K562 (cell line): ENCODE results near the gene HSPA8. TPM values are rescaled to one million over a fixed set of nuclear protein-coding genes. Genes with fewer than 3 reads are reported as not detected.

Experiments used
- ATAC-seq: fragments of 200-7000 bp; cut with Tn5 transposase; 3 replicates; pipeline ENCODE4 v1.9.1; 2020; ENCODE audit warnings: moderate library complexity
- BruUV-seq: library from RNA; stranded (reverse); fragments of 400-500 nt; replicated peaks from 2 replicates; lab custom pipeline; 2021; lab: Mats Ljungman, UMichigan
- CTCF ChIA-PET: fragments of 300-600 bp; formaldehyde crosslinking; extraction: SDS; loops from one replicate; lab custom pipeline; 2021; ENCODE audit warnings: low intra/inter-chr PET ratio; lab: Yijun Ruan, JAX
- POLR2A ChIA-PET: fragments of 300-600, 350-650 bp; sonication (Branson Sonifier 250); formaldehyde crosslinking; extraction: SDS; loops from one replicate; lab custom pipeline; 2021; ENCODE audit warnings: antibody characterized with exemption, inconsistent platforms; lab: Yijun Ruan, JAX
- DNase-seq, 4 experiments: peaks; one replicate each; pipeline versions ENCODE4 v3.0.0 to v3.0.0-alpha.2; 2011 to 2018; ENCODE audit warnings: low spot score in 3 of 4, mixed read lengths in 3 of 4; ENCODE audit errors: extremely low read depth in 1 of 4
- FAIRE-seq: peaks from 2 replicates; lab custom pipeline; 2011; peaks lifted over from hg19 to GRCh38; lab: Jason Lieb, UNC
- H2AFZ ChIP-seq: 2 replicates; pipeline ENCODE4 v1.6.0; 2011; ENCODE audit warnings: low read depth, low read length, control low read depth, inconsistent platforms
- H3K27ac ChIP-seq: fragments of 200-600 bp; 3 replicates; pipeline ENCODE4 v1.8.0; 2011; ENCODE audit warnings: low read depth, mild to moderate bottlenecking, control low read depth, inconsistent platforms, low read length, moderate library complexity, mixed read lengths; ENCODE audit errors: extremely low read depth
- H3K27me3 ChIP-seq, 2 experiments: fragments of 300-600 bp in 1 of 2; 2 replicates in 1 of 2; 3 replicates in 1 of 2; pipeline versions ENCODE4 v1.6.0 to v1.8.0; 2011; ENCODE audit warnings: inconsistent platforms in 2 of 2, low read length in 2 of 2, mild to moderate bottlenecking in 1 of 2, mixed read lengths in 1 of 2, moderate library complexity in 1 of 2; ENCODE audit not compliant: control insufficient read depth in 2 of 2, insufficient read depth in 2 of 2
- H3K36me3 ChIP-seq: fragments of 300-600 bp; 3 replicates; pipeline ENCODE4 v1.8.0; 2011; ENCODE audit warnings: mild to moderate bottlenecking, low read length, inconsistent platforms; ENCODE audit not compliant: control insufficient read depth, insufficient read depth
- H3K4me1 ChIP-seq, 2 experiments: fragments of 200-600 bp in 1 of 2; replicated peaks in 1 of 2; 2 replicates in 1 of 2; 3 replicates in 1 of 2; pipeline versions ENCODE4 v1.5.1 to v1.8.0; 2011; ENCODE audit warnings: inconsistent platforms in 2 of 2, low read length in 2 of 2, mild to moderate bottlenecking in 1 of 2, mixed read lengths in 1 of 2, moderate library complexity in 1 of 2; ENCODE audit not compliant: control insufficient read depth in 2 of 2, insufficient read depth in 2 of 2
- H3K4me2 ChIP-seq: 2 replicates; pipeline ENCODE4 v1.6.1; 2011; ENCODE audit warnings: low read length, control low read depth, inconsistent platforms, mixed read lengths; ENCODE audit not compliant: insufficient read depth
- H3K4me3 ChIP-seq: fragments of 200-600 bp; sonication (generic), shearing (Covaris generic); 2 replicates; pipeline ENCODE4 v1.5.1; 2016; ENCODE audit warnings: control low read depth, inconsistent platforms
- H3K79me2 ChIP-seq: fragments of 200-600 bp; 3 replicates; pipeline ENCODE4 v1.8.0; 2011; ENCODE audit warnings: low read length, inconsistent platforms; ENCODE audit not compliant: control insufficient read depth, insufficient read depth
- H3K9ac ChIP-seq, 2 experiments: 2 replicates each; pipeline versions ENCODE4 v1.6.0 to v1.6.1; 2011; ENCODE audit warnings: low read depth in 2 of 2, low read length in 2 of 2, control low read depth in 1 of 2, inconsistent platforms in 1 of 2, mild to moderate bottlenecking in 1 of 2, mixed read lengths in 1 of 2; ENCODE audit not compliant: insufficient read depth in 1 of 2
- H3K9me1 ChIP-seq: one replicate; pipeline ENCODE4 v1.6.0; 2011; ENCODE audit warnings: inconsistent platforms, mild to moderate bottlenecking, low read length, moderate library complexity; ENCODE audit not compliant: control insufficient read depth, insufficient read depth
- H3K9me3 ChIP-seq: replicated peaks from 2 replicates; pipeline ENCODE4 v1.5.1; 2011; ENCODE audit warnings: low read depth, low read length, inconsistent platforms; ENCODE audit not compliant: control insufficient read depth, insufficient read depth
- H4K20me1 ChIP-seq: replicated peaks from 2 replicates; pipeline ENCODE4 v1.6.1; 2011; ENCODE audit warnings: low read length, inconsistent platforms, mixed read lengths; ENCODE audit not compliant: control insufficient read depth, insufficient read depth
- ARID1B ChIP-seq: fragments of 450-650 bp; IDR thresholded peaks from 2 replicates; pipeline ENCODE4 v1.6.1; 2016; ENCODE audit warnings: antibody characterized with exemption, mild to moderate bottlenecking, inconsistent platforms
- ATF4 ChIP-seq: fragments of 450-650 bp; formaldehyde crosslinking; IDR thresholded peaks from 2 replicates; pipeline ENCODE4 v1.4.0; 2022; ENCODE audit warnings: mild to moderate bottlenecking, moderate library complexity
- ATF7 ChIP-seq: fragments of 450-650 bp; IDR thresholded peaks from 2 replicates; pipeline ENCODE4 v1.7.1; 2014; ENCODE audit warnings: mild to moderate bottlenecking, moderate library complexity
- BRCA1 ChIP-seq, 2 experiments: fragments of 450-650 bp in 1 of 2; sonication (generic) in 1 of 2; formaldehyde crosslinking in 1 of 2; IDR thresholded peaks; 2 replicates each; pipeline versions ENCODE4 v1.5.0 to v1.6.1; 2017 to 2020; ENCODE audit warnings: mild to moderate bottlenecking in 1 of 2, missing genetic modification reagents in 1 of 2
- C11orf30 ChIP-seq: fragments of 450-650 bp; IDR thresholded peaks from 2 replicates; pipeline ENCODE4 v1.6.1; 2016; ENCODE audit warnings: low read depth, mild to moderate bottlenecking
- CHD1 ChIP-seq: fragments of 200-600 bp; sonication (generic); IDR thresholded peaks from one replicate; pipeline ENCODE4 v1.6.1; 2012; ENCODE audit warnings: mild to moderate bottlenecking, moderate library complexity, low read length, inconsistent platforms
- EP400 ChIP-seq: fragments of 450-650 bp; IDR thresholded peaks from 2 replicates; pipeline ENCODE4 v1.6.1; 2017; ENCODE audit warnings: antibody characterized with exemption, mild to moderate bottlenecking, moderate library complexity
- RBM14 ChIP-seq: fragments of 200-400 bp; formaldehyde crosslinking; IDR thresholded peaks from 2 replicates; pipeline ENCODE4 v1.6.1; 2018; ENCODE audit warnings: low read depth, mild to moderate bottlenecking, low read length, moderate library complexity, borderline replicate concordance; ENCODE audit not compliant: insufficient read depth
- RHOXF2B ChIP-seq: fragments of 250-450 bp; sonication (Bioruptor Pico); conservative IDR thresholded peaks from 2 replicates; pipeline ENCODE4 v1.5.1; 2021
- ZBED1 ChIP-seq: IDR thresholded peaks from 2 replicates; pipeline ENCODE4 v1.6.1; 2014
- ZKSCAN3 ChIP-seq: fragments of 250-450 bp; sonication (Bioruptor Pico); IDR thresholded peaks from 2 replicates; pipeline ENCODE4 v1.4.0; 2020
- ZNF395 ChIP-seq: fragments of 200-800 bp; sonication (Bioruptor generic); IDR thresholded peaks from 2 replicates; pipeline ENCODE4 v1.6.1; 2017; ENCODE audit warnings: missing genetic modification characterization, missing compliant biosample characterization
- WGBS: fragments of 100-300 bp; shearing (Covaris generic); methylation state at CpG from one replicate; pipeline ENCODE4 v1.1.6; 2016; ENCODE audit warnings: low coverage, mixed read lengths; ENCODE audit not compliant: insufficient coverage; ENCODE audit errors: missing lambda C conversion rate; 5-methylcytosine and 5-hydroxymethylcytosine counted together
- in situ Hi-C: fragments of 300-500 bp; cut with MboI; formaldehyde crosslinking; loops from 4 replicates; pipeline ENCODE4 v1.15.0; 2018; ENCODE audit warnings: inconsistent platforms, mixed read lengths
- intact Hi-C: fragments of 100-400 bp; cut with micrococcal nuclease; formaldehyde crosslinking; loops from 2 replicates; pipeline ENCODE4 v1.14.2; 2022
- polyA plus RNA-seq, 8 experiments: library from polyadenylated mRNA; depleted of rRNA in 4 of 8; stranded (reverse) in 5 of 8; unstranded in 3 of 8; fragments of >200 nt; fragmentation: Nextera tagmentation in 2 of 8; fragmentation: Illumina TruSeq in 1 of 8; extraction: Ambion mirVana in 2 of 8; extraction: Trizol in 1 of 8; gene quantifications; 2 replicates each; pipeline versions ENCODE4 v1.2.1 to v1.2.3, GENCODE V29; 2011 to 2014; ENCODE audit warnings: inconsistent platforms in 1 of 8, missing spikeins in 1 of 8
- total RNA-seq, 7 experiments: library from RNA; depleted of rRNA in 6 of 7; stranded (reverse); fragments of >200 nt in 6 of 7; fragmentation: Illumina TruSeq in 2 of 7; extraction: Trizol in 2 of 7; gene quantifications; 2 replicates each; pipeline versions ENCODE4 v1.2.1 to v1.2.3, GENCODE V29; 2011 to 2021; ENCODE audit warnings: low replicate concordance in 1 of 7

The HSPA8 gene
- total and polyA plus RNA-seq, 9 of the 15 experiments (the other 6 are each of a cell fraction or from before 2014, with no cell fraction given), result 1,250 to 3,966 (median 2,773) TPM

DNA sequence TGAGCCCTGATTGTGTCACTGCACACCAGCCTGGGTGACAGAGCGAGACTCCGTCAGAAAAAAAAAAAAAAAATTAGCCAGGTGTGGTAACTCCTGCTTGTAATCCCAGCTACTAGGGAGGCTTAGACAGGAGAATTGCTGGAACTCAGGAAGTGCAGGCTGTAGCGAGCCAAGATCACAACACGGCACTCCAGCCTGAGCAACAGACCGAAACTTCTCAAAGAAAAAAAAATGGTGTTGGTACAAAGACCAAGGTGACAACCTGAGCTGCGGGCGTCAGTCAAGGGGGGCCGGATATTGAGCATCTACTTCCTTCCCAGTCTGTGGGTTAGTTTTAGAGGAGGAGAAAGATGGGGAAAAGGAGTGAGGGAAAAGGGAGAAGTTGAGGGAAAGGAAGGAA is 48.5 kb upstream of the HSPA8 start (continued):
- TF ChIP-seq EP400 (no peak), C11orf30 (no peak), ZKSCAN3 (no peak), ATF7 (no peak), CHD1 (no peak)

GRCh38 chr11:123107945-123108495 is 46.1 kb upstream of the HSPA8 start:
- TF ChIP-seq ZNF395 (CRISPR knock-in tag) (no peak), BRCA1 (IDR thresholded peaks at IDR 0.05) (no peak), BRCA1 (CRISPR knock-in tag; IDR thresholded peaks at IDR 0.05) (no peak), ZBED1 (no peak), ARID1B (no peak), RBM14 (no peak), RHOXF2B (CRISPR knock-in tag) (no peak), ATF4 (CRISPR knock-in tag) (no peak)
- Histone ChIP-seq H3K9me3 (no peaks in the 10 kb centered on the region), H3K27me3 (peaks cover 28 to 42% of the 10 kb centered on the region in 2 experiments), H3K36me3 (no peaks in the 10 kb centered on the region), H3K27ac (no peak overlapping the region), H3K79me2 (no peaks in the 10 kb centered on the region), H4K20me1 (no peaks in the 10 kb centered on the region), H3K9me1 (no peaks in the 10 kb centered on the region), H3K4me2 (no peak overlapping the region), H3K9ac (no peak overlapping the region), H3K4me3 (no peak overlapping the region), H3K4me1 (no peaks in the 10 kb centered on the region; a peak in 1 of 5 replicates), H2AFZ (no peak overlapping the region)
- BruUV-seq, result no TSS peak
- DNase-seq (no peak), ATAC-seq (no peak), FAIRE-seq (no peak)
- 0% methylated on average over 4 of the region's 4 CpGs for WGBS
- intact Hi-C loops (no loop called here), in situ Hi-C loops (loop anchor here (25.0 kb wide), 1 partner anchor 379 kb away; no protein-coding TSS in a partner anchor)
- POLR2A ChIA-PET, result no interaction called here
- CTCF ChIA-PET, result no interaction called here
